NCI-H226 (cell line): ENCODE results near the gene MYMK.

Source experiments
- DNase-seq: peaks from one replicate; pipeline ENCODE4 v3.0.0-alpha.2; 2015

MYMK gene

GRCh38 chr9:133557581-133557980, 32.8 kb upstream of the MYMK start:
- DNase-seq, result no peak

- DNase-seq, result no peak
Observed at GRCh38 chr9:133556354-133556753, 31.6 kb upstream of the MYMK start.

GRCh38 chr9:133554729-133555128, 30.0 kb upstream of the MYMK start:
- DNase-seq, result no peak

- no peak for DNase-seq
Observed at GRCh38 chr9:133553973-133554713, 29.4 kb upstream of the MYMK start.

- DNase-seq, result no peak
Observed at GRCh38 chr9:133553123-133553522, 28.4 kb upstream of the MYMK start.

- no peak for DNase-seq
Observed at GRCh38 chr9:133552236-133552635, 27.5 kb upstream of the MYMK start.

- no peak for DNase-seq
Observed at GRCh38 chr9:133551446-133551845, 26.7 kb upstream of the MYMK start.

GRCh38 chr9:133547116-133547515, 22.4 kb upstream of the MYMK start:
- no peak for DNase-seq

GRCh38 chr9:133546287-133546680, 21.5 kb upstream of the MYMK start:
- DNase-seq, result no peak

GRCh38 chr9:133545494-133546286, 20.9 kb upstream of the MYMK start:
- DNase-seq, result no peak

GRCh38 chr9:133543772-133544467, 19.2 kb upstream of the MYMK start:
- DNase-seq, result no peak

- DNase-seq, result no peak
Observed at GRCh38 chr9:133542002-133542401, 17.2 kb upstream of the MYMK start.

GRCh38 chr9:133540698-133541025, 15.9 kb upstream of the MYMK start:
- DNase-seq, result no peak

- no peak for DNase-seq
Observed at GRCh38 chr9:133539991-133540697, 15.4 kb upstream of the MYMK start.

GRCh38 chr9:133538851-133539833, 14.4 kb upstream of the MYMK start:
- DNase-seq, result no peak

GRCh38 chr9:133538176-133538575, 13.4 kb upstream of the MYMK start:
- no peak for DNase-seq

GRCh38 chr9:133537257-133537656, 12.5 kb upstream of the MYMK start:
- no peak for DNase-seq

- DNase-seq, result no peak
Observed at GRCh38 chr9:133536536-133536935, 11.8 kb upstream of the MYMK start.

- no peak for DNase-seq
Observed at GRCh38 chr9:133536080-133536479, 11.3 kb upstream of the MYMK start.

- DNase-seq, result no peak
Observed at GRCh38 chr9:133535306-133535877, 10.6 kb upstream of the MYMK start.
